Neutrophil (primary cell): Measurements from ENCODE around the gene ARHGAP9.
"Not testable (repeated sequence)": the region's sequence is repeated elsewhere in the genome, so short reads cannot be mapped to it uniquely, and the experiment has no call there.

Source experiments
- H3K27ac ChIP-seq: fragments of 200-600 bp; sonication (generic); 2 replicates; pipeline ENCODE4 v1.5.1; 2016; ENCODE audit warnings: mild to moderate bottlenecking, moderate library complexity
- H3K27me3 ChIP-seq: fragments of 200-600 bp; sonication (generic); 2 replicates; pipeline ENCODE4 v1.6.0; 2016; ENCODE audit warnings: mild to moderate bottlenecking
- H3K36me3 ChIP-seq: fragments of 200-600 bp; sonication (generic); 2 replicates; pipeline ENCODE4 v1.5.1; 2017
- H3K4me1 ChIP-seq, 2 experiments: fragments of 200-600 bp in 1 of 2; sonication (generic) in 1 of 2; 1 replicate in 1 of 2; 2 replicates in 1 of 2; pipeline versions ENCODE4 v1.5.1 to v1.6.1; 2013 to 2016; ENCODE audit warnings: low read depth in 1 of 2, low read length in 1 of 2, mild to moderate bottlenecking in 1 of 2, moderate library complexity in 1 of 2; ENCODE audit not compliant: control insufficient read depth in 1 of 2, insufficient read depth in 1 of 2
- H3K4me3 ChIP-seq, 2 experiments: fragments of 200-600 bp in 1 of 2; sonication (generic) in 1 of 2; 1 replicate in 1 of 2; 2 replicates in 1 of 2; pipeline ENCODE4 v1.5.1; 2013 to 2016; ENCODE audit warnings: low read depth in 1 of 2, low read length in 1 of 2, mild to moderate bottlenecking in 1 of 2, moderate library complexity in 1 of 2
- H3K9me3 ChIP-seq: fragments of 200-600 bp; sonication (generic); 2 replicates; pipeline ENCODE4 v1.5.1; 2016
- TF ChIP-seq, protein P1 (sequence below): fragments of 200-600 bp; sonication (generic); IDR thresholded peaks from 2 replicates; pipeline ENCODE4 v1.5.1; 2016; ENCODE audit warnings: antibody characterized with exemption

ARHGAP9 gene

DNA sequence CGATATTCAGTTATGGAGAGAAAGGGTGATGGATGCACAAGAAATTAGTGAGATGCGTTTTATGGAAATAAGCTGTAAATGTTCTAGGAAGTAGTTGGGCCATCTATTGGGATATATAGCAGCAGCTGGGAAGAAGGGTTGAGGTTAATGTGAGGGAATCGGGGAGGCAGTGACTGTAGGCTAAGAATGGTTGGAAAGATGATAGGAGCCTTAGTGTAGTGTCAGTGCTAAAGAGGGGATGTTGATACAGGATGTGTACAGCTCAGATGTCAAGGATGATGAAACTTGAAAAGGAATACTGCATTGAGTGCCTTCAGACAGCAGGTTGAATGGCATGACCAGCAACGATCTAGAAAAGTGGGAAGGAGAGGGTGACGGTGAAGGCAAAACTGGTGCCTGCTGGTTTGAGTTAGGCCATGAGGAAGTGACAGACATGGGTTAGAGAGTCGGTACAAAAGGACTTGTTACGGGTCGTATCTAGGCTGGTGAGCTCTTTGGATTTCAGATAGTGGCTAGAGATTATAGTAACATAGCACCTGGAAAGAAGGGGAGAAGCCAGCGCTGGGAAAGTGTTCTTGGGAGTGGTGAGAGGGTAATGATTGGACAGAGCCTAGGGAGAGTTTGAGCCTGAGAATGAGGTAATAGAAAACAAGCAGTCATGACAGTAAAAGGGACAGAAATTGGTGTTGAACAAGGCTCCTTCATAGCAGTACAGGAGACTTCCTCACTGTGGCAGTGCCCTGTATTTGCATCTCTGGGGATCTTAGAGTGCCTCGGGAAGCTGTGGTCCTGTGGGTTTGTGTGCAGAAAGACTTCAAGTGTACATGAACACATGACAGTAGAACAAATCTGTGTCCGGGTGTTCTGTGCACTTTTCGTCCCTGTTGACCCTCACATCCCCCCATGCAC lies 17.8 kb upstream of the ARHGAP9 start:
- TF ChIP-seq, protein P1, sequence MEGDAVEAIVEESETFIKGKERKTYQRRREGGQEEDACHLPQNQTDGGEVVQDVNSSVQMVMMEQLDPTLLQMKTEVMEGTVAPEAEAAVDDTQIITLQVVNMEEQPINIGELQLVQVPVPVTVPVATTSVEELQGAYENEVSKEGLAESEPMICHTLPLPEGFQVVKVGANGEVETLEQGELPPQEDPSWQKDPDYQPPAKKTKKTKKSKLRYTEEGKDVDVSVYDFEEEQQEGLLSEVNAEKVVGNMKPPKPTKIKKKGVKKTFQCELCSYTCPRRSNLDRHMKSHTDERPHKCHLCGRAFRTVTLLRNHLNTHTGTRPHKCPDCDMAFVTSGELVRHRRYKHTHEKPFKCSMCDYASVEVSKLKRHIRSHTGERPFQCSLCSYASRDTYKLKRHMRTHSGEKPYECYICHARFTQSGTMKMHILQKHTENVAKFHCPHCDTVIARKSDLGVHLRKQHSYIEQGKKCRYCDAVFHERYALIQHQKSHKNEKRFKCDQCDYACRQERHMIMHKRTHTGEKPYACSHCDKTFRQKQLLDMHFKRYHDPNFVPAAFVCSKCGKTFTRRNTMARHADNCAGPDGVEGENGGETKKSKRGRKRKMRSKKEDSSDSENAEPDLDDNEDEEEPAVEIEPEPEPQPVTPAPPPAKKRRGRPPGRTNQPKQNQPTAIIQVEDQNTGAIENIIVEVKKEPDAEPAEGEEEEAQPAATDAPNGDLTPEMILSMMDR, result no peak
- H3K4me1 ChIP-seq, result peaks cover 16 to 18% of the 10 kb centered on the region in 2 experiments
- H3K36me3 ChIP-seq, result peaks cover 71% of the 10 kb centered on the region
- H3K27me3 ChIP-seq, result no peaks in the 10 kb centered on the region
- H3K27ac ChIP-seq, result peak overlapping the region; percentile 35
- H3K4me3 ChIP-seq, result no peak overlapping the region
- no peaks in the 10 kb centered on the region for H3K9me3 ChIP-seq

DNA sequence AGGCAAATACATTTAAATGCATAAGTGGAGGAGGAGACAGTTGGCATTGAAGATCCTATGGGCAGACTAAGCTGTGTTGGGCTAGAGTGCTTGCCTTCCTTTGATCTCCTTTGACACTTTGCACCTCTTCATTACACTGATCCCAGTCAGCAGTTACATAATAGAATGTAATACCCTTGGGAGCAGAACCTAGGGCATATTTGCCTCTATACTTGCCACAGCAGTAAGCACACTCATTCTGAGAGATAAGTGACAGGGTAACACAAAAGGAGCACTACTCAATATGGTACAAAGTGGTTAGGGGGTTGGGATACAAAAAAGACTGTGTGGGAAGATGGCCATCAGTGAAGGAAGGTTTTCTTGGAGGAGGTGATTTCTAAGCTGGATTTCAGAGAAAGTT lies 17.2 kb upstream of the ARHGAP9 start:
- H3K27ac ChIP-seq, result no peak overlapping the region
- TF ChIP-seq, protein P1, result no peak
- peaks cover 16 to 18% of the 10 kb centered on the region in 2 experiments for H3K4me1 ChIP-seq
- no peak overlapping the region for H3K4me3 ChIP-seq
- H3K36me3 ChIP-seq, result peaks cover 71% of the 10 kb centered on the region
- H3K27me3 ChIP-seq, result no peaks in the 10 kb centered on the region
- no peaks in the 10 kb centered on the region for H3K9me3 ChIP-seq

GRCh38 chr12:57495051-57495701 lies 15.5 kb upstream of the ARHGAP9 start:
- not testable (repeated sequence) for H3K27me3 ChIP-seq, H3K27ac ChIP-seq, H3K4me3 ChIP-seq, H3K9me3 ChIP-seq, H3K4me1 ChIP-seq
- peaks cover 71% of the 10 kb centered on the region for H3K36me3 ChIP-seq

- Histone ChIP-seq H3K4me1 (peaks cover 19% of the 10 kb centered on the region in 2 experiments), H3K9me3 (no peaks in the 10 kb centered on the region), H3K4me3 (no peak overlapping the region), H3K27ac (no peak overlapping the region), H3K36me3 (peaks cover 61% of the 10 kb centered on the region), H3K27me3 (no peaks in the 10 kb centered on the region)
- TF ChIP-seq, protein P1, result no peak
Observed at GRCh38 chr12:57491393-57492280, 12.0 kb upstream of the ARHGAP9 start.

- Histone ChIP-seq H3K27ac (no peak overlapping the region), H3K36me3 (peaks cover 50% of the 10 kb centered on the region), H3K4me1 (peaks cover 19% of the 10 kb centered on the region in 2 experiments), H3K9me3 (no peaks in the 10 kb centered on the region), H3K27me3 (no peaks in the 10 kb centered on the region), H3K4me3 (no peak overlapping the region)
- TF ChIP-seq, protein P1, result no peak
Observed at GRCh38 chr12:57490126-57490525, 10.5 kb upstream of the ARHGAP9 start.
